NAMALWA (cell line): Measurements from ENCODE around the gene VANGL2.
"Not testable (repeated sequence)": the region's sequence is repeated elsewhere in the genome, so short reads cannot be mapped to it uniquely, and the experiment has no call there.

Source experiments
- DNase-seq: peaks from one replicate; pipeline ENCODE4 v3.0.0-alpha.2; 2015; ENCODE audit warnings: low spot score

The VANGL2 gene

DNA sequence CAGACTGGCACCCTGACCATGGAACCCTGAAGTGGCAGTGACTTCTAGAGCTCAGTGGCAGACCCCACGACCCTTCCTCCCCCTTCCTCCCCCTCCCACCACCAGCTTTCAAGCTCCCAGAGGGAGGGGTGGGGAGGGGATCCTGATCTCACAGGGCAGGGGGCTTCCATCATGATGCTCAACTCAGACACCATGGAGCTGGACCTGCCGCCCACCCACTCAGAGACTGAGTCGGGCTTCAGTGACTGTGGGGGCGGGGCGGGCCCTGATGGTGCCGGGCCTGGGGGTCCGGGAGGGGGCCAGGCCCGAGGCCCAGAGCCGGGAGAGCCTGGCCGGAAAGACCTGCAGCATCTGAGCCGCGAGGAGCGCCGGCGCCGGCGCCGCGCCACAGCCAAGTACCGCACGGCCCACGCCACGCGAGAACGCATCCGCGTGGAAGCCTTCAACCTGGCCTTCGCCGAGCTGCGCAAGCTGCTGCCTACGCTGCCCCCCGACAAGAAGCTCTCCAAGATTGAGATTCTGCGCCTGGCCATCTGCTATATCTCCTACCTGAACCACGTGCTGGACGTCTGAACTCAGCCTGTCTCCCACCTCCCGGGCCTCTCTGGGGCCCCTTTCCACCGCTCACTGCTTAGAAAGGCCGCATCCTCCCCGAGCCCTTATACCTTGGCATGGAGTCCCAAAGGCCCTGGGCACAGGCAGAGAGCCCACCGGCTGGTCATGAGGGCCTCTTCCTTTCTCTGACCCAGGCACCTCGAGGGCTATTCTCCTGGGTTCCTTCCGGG is 29.6 kb upstream of the VANGL2 start:
- DNase-seq: no peak

DNA sequence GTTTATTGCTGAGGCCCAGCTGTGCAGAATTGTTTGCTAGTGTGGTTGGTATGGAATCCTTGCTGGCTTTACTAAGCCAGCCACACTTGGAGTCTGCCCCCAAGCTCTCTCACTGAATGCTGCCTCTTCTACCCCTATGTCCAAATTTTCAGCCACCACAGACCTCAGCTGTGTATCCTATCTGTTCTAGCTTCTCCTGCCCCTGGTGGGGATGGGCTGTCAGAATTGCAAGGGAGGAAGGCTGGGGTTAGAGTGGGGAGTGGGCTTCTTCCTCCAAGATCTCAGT is 29.1 kb upstream of the VANGL2 start:
- DNase-seq: no peak

DNA sequence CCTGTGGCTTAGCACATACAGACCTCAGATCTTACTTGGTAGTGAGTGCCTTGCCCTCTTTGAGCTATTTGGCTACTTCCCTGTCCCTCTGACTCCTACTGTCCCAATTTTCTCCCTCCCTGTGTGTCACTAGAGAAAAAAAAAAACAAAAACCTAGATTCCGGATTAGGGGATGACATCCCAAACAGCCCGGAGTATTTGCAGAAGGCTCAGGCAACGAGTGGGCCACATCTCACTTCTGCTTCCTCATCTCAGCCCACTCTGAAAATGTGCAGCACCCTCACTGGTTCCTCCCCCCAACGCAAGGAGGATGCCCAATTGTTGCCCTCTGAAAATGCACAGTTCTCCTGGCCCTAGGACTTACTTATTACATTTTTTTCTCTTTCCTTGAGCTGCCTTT is 28.6 kb upstream of the VANGL2 start:
- no peak for DNase-seq

DNA sequence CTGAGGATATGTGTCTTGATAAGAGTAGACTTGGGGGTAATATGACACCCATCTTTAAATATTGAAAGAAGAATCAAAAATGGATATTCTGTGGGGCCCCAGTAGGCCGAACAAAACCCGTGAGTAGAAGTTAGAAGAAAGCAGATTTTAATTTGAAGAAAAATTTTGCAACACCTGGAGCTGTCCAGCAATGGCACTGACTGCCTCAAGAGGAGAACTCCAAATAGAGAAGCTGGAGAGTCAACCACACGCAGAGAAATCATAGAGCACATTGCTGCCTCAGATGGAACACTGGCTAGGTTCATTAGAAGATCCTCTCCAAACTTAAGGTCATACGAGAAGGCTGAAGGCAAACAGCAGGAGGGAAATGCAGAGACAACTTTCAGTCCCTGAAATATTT is 26.7 kb upstream of the VANGL2 start:
- DNase-seq: no peak

DNA sequence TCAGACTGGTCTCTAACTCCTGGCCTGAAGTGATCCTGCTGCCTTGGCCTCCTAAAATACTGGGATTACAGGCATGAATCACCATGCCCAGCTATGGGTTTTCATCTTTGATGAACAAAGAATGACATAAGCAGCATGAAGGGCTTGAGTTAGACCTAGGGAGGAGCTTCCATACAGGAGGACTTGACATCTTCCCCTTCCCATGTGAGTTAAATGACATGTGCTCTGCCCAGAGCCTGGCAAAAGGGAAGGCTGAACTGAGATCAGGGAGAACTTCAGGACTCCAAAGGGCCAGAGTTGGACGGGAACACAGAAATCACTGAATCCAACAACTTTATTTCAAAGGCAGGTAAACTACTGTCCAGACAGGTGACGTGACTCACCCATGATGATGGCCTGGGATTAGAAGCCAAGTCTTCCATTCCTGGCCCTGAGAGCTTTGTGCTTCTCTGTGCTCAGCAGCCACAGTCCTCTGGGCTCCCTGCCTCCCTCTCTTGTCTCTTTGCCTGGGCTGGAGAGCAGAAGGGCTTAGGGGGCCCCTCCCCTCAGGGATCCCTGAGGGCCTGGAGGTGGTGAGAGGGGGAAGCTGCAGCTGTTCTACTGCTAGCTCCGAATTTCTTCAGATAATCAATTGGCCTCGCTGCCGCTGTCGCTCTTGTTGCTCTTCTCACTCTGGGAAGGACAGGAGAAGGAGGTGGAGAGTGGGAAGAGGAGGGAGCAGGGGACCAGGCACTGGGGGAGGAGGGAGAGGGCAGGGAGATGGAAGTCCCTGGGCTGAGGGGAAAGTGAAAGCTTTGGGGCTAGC is 25.9 kb upstream of the VANGL2 start:
- no peak for DNase-seq

DNA sequence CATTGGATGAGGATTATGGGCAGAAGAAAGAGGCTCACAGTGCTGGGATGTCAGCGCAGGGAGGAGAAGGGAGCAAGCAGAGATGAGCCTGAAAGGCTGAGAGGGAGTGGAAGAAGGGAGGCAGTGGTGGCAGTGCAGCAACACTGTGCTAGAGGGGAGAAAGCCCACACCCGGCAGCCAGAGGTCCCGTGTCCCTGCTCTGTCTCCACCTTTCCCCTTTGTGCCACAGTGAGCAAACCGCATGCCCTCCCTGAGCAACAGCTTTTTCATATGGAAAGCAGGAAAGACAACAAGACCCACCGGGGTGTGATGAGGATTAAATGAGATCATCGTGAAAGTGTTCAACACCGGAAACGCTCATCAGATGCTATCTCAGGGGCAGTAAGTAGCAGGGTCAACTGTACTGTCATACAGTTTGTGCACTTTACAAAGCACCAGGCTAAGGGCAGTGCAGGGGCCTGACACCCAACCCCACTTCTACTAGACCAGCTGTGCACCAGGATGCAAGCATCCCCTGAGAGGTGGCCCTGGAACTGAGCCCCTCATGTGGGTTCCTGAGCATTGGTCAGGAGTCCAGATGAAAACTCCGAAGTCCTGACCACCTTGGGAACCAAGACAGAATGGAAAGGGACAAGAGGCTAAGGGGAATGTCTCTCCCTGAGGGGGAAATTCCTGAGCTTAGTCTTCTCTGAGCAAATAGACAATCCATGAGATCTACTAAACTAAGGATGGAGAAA is 24.4 kb upstream of the VANGL2 start:
- DNase-seq: no peak

DNA sequence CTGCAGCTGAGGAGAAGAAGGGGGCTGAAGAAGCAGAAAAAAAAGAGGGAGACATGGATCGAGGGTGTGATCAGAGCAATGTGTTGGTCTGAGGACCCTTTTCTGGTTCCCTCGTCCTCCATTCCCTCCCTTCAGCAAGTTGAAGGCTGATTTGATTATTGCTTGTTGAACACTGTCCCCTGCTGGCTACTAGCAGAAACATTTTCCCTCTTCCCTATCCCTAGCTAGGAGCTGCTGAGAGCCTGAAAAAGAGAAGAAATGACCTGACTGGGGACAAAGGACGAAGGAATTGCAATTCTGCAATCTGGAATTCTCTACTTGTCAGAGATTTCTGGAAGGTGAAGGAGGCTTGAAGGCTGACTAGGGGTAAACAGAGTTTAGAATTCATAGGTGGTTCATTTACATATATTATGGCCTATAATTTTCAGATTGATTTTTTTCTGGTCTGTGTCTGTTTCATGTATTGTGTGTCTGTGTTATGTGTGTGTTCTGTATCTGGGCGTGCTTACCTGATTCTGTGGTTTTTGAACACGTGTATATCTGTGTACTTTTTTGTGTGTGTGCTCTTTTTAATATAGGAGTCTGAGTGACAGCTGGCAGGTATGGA is 23.7 kb upstream of the VANGL2 start:
- peak; percentile 87 for DNase-seq

DNA sequence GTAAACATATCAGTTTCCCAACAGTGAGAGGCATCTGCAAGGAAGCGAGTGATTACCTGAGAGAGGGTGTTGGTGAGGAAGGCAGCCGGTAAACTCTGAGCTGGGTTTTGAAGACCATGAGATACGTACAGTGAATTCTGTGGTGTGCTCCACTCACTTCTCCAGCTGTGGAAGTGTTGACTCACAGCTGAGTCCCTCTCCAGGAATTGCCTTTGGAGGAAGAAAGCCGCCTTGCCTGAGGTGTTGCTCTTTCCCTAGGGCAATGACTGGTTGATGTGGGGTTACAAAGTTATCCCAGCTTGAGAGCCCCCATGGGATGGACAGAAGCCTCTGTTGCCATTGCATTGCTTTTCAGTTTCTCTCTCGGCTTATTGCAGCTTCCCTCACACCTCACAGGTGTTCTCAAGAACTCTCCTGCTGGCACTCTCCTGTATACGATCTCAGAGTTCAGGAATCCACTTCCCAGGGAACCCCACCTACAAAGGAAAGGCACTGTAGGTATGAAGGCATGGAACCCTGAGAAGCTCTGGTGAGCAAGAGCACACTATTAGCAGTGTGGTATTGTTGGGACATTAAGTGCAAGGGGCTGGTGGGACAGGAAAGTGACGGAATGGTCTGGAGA is 22.7 kb upstream of the VANGL2 start:
- DNase-seq: no peak

DNA sequence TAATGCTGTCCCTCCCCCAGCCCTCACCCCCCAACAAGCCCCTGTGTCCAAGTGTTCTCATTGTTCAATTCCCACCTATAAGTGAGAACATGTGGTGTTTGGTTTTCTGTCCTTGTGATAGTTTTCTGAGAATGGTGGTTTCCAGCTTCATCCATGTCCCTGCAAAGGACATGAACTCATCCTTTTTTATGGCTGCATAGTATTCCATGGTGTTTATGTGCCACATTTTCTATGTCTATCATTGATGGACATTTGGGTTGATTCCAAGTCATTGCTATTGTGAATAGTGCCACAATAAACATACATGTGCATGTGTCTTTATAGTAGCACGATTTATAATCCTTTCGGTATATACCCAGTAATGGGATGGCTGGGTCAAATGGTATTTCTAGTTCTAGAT is 15.6 kb upstream of the VANGL2 start:
- DNase-seq: not testable (repeated sequence)

DNA sequence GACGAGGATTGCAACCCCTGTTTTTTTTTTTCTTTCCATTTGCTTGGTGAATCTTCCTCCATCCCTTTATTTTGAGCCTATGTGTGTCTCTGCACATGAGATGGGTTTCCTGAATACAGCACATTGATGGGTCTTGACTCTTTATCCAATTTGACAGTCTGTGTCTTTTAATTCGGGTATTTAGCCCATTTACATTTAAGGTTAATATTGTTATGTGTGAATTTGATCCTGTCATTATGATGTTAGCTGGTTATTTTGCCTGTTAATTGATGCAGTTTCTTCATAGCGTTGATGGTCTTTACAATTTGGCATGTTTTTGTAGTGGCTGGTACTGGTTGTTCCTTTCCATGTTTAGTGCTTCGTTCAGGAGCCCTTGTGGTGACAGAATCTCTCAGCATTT is 12.0 kb upstream of the VANGL2 start:
- not testable (repeated sequence) for DNase-seq

DNA sequence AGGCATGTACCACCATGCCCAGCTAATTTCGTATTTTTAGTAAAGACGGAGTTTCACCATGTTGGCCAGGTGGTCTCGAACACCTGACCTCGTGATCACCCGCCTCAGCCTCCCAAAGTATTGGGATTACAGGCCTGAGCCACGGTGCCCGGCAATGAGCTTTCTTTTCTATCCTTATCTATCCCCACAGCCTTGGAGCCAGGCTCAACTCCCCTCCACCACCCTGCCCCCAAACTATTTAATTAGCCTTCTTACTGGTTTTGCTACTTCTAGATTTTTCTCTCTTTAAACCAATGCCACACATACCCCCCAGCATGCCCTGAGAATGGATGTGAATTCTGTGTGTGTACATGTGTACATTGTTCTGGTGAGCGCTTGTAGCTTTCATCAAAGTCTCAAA is 5.7 kb upstream of the VANGL2 start:
- no peak for DNase-seq

DNA sequence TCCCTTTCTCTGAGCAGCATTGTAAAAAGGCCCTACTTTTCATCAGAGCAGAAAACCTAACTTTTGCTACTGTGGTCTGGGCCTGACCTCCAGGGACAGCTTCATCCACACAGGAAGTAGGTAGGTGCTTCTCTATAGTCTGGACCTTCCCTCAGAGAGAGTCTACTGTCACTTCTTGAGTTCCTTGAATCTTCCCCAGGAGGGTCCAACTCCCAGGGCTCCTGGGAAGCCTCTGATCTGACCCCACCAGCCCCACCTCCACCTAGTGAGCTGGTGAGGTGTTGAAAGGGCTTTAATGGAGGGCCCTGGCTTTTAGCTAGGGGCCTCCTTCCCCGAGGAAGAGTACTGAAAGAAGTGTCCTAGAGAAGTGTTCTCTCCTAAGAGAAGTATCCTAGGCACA is 2.7 kb upstream of the VANGL2 start:
- DNase-seq: no peak

DNA sequence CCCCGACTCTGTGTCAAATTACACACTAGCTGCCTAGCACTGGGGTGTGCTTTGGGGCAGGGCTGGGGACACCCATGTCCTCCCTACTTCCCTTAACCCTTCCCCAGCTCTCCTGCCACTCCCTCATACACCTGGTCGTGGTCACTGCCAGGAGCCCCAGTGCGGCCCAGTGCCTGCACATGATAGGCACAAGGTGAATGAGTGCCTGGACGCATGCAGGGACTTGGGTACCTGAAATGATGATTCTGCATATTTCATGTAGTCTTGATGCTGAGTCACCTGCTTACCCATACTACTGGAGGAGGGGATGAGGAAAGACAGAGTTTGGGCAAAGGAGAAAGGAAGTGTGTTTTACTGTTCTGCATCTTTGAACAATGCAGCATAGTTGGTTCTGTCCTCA is 1.5 kb upstream of the VANGL2 start:
- no peak for DNase-seq

DNA sequence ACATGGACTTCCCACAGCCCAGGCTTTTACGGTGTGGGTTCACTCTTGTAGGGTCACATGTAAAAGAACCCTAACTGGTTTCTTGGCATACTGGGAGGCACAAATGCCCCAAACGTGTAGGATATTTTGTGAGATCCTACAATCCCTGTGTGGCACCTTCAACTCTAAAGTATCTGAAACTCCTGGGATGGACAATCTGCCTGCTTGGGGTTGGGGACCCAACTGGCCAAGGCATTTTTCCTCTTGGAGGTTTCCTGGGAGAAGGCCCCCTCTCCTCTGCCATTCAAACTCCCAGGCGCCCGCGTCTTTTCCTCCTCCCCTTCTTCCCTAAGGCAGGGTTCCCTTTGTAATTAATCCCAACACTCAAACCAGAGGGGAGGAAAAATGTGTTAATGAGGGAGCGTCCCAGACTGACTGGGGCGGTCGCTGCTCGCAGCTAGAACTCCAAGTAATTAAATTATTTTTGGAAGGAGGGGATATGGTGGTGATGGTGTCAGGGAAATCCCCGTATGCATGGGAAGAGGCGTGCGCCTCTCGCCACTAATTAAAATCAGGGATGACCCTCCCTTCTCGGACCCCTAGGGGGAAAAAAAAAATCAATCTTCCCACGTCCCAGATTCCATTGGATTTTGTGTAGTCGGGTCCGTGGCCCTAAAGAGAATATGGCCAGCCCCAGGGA is 681 bp upstream of the VANGL2 start:
- no peak for DNase-seq

DNA sequence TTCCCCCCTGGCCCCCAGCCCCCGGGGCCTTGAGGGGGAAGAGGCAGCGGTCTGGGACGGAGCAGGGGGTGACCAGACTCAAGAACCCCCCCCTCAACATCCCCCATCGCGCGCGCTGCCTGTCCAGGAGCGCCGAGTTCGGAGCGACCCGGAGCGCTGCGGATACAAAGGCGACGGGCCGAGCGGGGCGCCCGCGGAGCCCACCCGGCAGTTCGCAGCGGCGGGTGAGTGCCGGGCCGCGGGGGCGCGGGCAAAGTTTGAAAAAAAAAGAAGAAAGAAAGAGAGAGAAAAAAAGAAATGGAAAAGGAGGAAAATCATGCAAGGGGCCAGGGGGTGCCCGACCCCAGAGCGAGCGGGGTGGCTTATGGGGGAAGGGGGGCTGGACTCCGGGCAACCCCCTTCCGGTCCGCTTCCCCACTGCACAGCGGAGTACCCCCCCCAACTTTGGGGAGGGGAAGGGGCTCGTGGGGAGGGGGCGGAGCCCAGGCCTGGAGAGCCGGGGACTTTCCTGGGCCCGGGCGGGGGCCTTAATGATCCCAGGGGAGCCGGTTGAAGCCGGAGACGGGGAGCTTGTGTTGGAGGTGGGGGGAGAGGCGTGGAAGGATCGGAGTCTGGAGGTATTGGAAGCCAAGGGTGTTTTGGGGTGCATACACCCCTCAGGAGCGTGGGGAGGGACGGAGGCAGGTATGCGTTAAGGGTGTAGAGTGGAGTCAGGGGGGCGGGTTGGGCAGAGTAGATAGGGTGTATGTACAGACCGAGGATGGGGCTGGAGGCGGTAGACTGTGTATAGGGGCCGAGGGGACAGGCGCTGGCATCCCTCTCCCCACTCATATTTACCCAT is 502 bp downstream of the VANGL2 start:
- no peak for DNase-seq

DNA sequence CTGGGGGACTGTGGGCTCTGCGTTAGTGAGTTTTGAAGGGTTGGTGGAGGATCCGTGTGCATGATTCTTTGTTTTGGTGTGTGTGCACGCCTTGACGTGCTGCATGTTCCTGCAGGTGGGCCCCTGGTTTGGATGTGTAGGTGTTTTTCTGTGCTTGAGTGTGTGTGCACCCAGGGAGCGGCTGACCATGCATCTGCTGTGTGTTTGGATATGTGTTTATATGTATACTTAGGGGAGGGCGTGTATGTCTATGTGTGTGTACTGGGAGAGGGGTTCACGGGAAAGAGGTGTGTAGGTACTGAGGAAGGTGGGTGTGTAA is 1.1 kb downstream of the VANGL2 start:
- no peak for DNase-seq

DNA sequence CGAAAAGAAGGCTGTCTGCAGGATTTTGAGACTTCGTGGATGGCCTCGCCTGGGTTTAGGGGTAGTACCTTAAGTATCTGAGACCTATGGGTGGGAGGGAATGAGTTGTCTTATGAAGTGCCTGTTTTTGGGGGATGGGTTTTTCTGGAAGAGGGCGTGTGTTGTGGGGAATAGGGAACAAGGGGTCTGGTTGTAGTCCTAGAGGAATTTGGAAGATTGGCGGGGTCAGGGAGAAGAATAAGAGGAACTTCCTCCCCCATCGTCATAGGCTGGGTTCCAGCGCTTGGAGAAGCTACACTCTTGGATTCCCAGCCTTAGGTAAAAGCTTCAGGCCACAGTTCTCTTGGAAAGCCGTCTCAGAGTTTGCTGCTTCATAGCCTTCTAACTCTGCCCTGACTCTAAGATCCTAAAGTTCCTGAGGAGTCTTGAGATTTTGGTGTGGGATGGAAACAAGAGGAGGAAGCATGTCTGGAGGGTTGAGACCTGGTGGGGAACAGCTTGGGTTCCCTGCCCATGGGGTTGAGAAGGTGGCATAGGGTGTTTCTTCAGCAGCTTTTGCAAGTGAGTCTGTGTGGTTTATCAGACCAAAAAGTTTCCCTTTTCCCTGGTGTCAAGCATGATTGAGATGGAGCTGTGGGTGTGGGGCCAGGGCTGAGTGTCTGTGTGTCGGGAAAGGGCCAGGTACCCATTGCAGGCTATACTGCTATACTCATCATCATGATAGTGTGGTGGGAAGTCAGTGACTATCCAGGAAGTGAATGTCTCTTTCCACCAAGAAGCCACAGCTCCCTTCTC is 1.8 kb downstream of the VANGL2 start:
- DNase-seq: no peak

DNA sequence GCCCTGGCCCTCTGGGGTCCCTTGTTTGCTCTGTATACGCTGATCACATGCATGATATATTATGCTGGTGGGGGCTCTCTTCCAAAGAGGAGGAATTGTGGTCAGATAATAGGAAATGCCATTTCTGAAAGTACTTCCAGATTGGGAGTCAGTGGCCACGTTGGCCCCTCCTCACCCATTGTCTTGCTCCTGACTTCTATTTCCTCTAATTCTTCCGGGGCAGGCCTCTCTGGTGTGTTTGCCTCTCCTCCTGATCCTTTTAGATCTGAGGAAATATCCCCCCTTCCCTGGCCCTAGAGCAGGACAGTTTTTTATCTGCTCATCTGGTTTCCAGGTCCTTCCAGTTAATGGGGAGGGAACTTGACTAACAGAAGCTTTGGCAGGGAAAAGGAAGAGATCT is 2.9 kb downstream of the VANGL2 start:
- DNase-seq: no peak

DNA sequence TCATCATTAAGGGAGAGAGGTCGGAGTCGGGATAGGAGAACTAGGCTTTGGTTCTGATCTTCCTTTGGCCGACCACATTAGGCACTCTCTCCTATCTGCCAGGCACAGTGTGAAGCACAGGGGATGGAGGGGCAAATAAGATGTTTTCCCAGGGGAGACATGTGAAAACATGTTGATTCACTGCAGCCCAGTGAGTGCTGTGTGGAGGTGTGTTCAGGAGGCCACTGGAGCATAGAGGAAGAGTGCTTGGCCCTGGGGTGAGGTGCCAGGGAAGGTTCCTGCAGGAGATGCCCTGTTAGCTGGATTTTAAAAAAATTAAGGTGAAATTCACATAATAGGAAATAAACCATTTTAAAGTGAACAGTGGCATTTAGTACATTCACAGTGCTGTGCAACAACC is 3.7 kb downstream of the VANGL2 start:
- DNase-seq: no peak

DNA sequence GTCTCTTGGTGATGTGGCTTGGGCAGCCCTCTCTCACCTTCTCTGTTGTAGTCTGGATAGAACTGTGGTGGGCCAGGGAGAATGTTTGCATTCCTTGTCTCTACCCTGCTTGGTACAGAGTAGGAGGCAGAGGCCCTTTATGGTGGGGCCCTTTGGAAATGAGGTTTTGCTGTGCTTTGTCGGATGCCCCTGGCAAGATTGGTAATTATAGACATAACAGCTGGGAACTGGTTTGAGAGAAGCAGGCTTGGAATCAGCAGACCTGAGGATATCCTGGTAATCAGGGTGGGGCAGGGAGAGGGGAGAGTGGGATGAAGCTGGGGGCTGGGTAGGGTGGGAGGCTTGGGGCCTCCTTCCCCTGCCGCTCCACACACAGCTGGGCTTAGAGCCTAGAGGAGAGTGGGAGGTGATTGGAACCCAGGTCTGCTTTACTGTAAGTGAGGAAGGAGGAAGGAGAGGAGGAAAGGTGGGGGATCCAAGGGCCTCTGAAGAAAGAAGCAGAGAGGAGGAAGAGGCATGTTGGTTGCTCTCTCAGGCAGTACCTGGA is 5.0 kb downstream of the VANGL2 start:
- DNase-seq: no peak
